PC-9 (cell line): ENCODE results near the gene MYBL2.
A peak's percentile ranks its signal among the peaks of the same experiment; 100 is the strongest.

Source experiments
- CTCF ChIP-seq: fragments of 200-600 bp; sonication (generic); conservative IDR thresholded peaks from 2 replicates; pipeline ENCODE4 v1.6.1; 2017; ENCODE audit warnings: mixed run types, antibody characterized with exemption, mild to moderate bottlenecking, moderate library complexity
- EZH2 ChIP-seq: fragments of 200-600 bp; sonication (generic); IDR thresholded peaks from 2 replicates; pipeline ENCODE4 v1.8.0; 2017; ENCODE audit warnings: antibody characterized with exemption, low read depth

- peak; percentile 100 for TF ChIP-seq CTCF
- no peak for TF ChIP-seq EZH2
Measured at GRCh38 chr20:43749734-43750294, 82.9 kb downstream of the MYBL2 start.
